HEK293 (cell line): ENCODE data around the gene SYNE2.

Source experiments
- CTCF ChIA-PET: fragments of 350-600 bp; formaldehyde crosslinking; extraction: SDS; loops from one replicate; lab custom pipeline; 2021; ENCODE audit warnings: antibody characterized with exemption; lab: Yijun Ruan, JAX
- POLR2A ChIA-PET: fragments of 300-600 bp; formaldehyde crosslinking; extraction: SDS; loops from one replicate; lab custom pipeline; 2020; ENCODE audit warnings: antibody characterized with exemption, inconsistent platforms; lab: Yijun Ruan, JAX
- H3K27ac ChIP-seq: fragments of 200-500 bp; sonication (Bioruptor generic); 2 replicates; pipeline ENCODE4 v1.5.1; 2014; ENCODE audit warnings: low read depth, low read length, control low read depth, inconsistent platforms; ENCODE audit errors: extremely low read depth
- H3K36me3 ChIP-seq, 2 experiments: fragments of 200-500 bp in 1 of 2; sonication (Bioruptor generic) in 1 of 2; 1 replicate in 1 of 2; 2 replicates in 1 of 2; pipeline ENCODE4 v1.5.1; 2014 to 2017; ENCODE audit warnings: inconsistent platforms in 2 of 2, low read length in 2 of 2; ENCODE audit not compliant: control insufficient read depth in 2 of 2, insufficient read depth in 1 of 2
- H3K4me1 ChIP-seq: fragments of 200-500 bp; sonication (Bioruptor generic); 2 replicates; pipeline ENCODE4 v1.5.1; 2014; ENCODE audit warnings: mild to moderate bottlenecking, low read length, inconsistent platforms; ENCODE audit not compliant: control insufficient read depth, insufficient read depth
- H3K4me3 ChIP-seq: 2 replicates; pipeline ENCODE4 v1.5.1; 2011; ENCODE audit warnings: low read depth, mild to moderate bottlenecking, control low read depth, low read length, moderate library complexity
- H3K9me3 ChIP-seq: fragments of 200-500 bp; sonication (Bioruptor generic); 2 replicates; pipeline ENCODE4 v1.5.1; 2014; ENCODE audit warnings: low read depth, low read length, inconsistent platforms; ENCODE audit not compliant: control insufficient read depth, insufficient read depth
- BCL11A ChIP-seq: fragments of 450-650 bp; formaldehyde crosslinking; IDR thresholded peaks from 2 replicates; pipeline ENCODE4 v1.5.1; 2016; ENCODE audit warnings: low read depth, missing biosample characterization, missing genetic modification characterization
- BCL11B ChIP-seq: fragments of 450-650 bp; formaldehyde crosslinking; IDR thresholded peaks from 2 replicates; pipeline ENCODE4 v1.5.1; 2016; ENCODE audit warnings: low read depth, missing biosample characterization, missing genetic modification characterization
- HOXC10 ChIP-seq: sonication (generic); formaldehyde crosslinking; IDR thresholded peaks from 2 replicates; pipeline ENCODE4 v1.8.1; 2023; ENCODE audit warnings: mild to moderate bottlenecking, missing genetic modification reagents
- KLF16 ChIP-seq: fragments of 450-650 bp; formaldehyde crosslinking; IDR thresholded peaks from 2 replicates; pipeline ENCODE4 v1.5.1; 2017; ENCODE audit warnings: missing biosample characterization, missing genetic modification characterization
- KLF7 ChIP-seq: fragments of 450-650 bp; formaldehyde crosslinking; IDR thresholded peaks from 2 replicates; pipeline ENCODE4 v1.5.1; 2016; ENCODE audit warnings: missing biosample characterization, missing genetic modification characterization, borderline replicate concordance
- PBX3 ChIP-seq: sonication (generic); formaldehyde crosslinking; IDR thresholded peaks from 2 replicates; pipeline ENCODE4 v1.8.1; 2022; ENCODE audit warnings: mild to moderate bottlenecking, moderate library complexity, missing genetic modification reagents
- PRDM1 ChIP-seq: fragments of 450-650 bp; formaldehyde crosslinking; IDR thresholded peaks from 2 replicates; pipeline ENCODE4; 2016; ENCODE audit warnings: missing biosample characterization, missing genetic modification characterization
- REPIN1 ChIP-seq: fragments of 450-650 bp; formaldehyde crosslinking; IDR thresholded peaks from 2 replicates; pipeline ENCODE4 v1.5.1; 2017; ENCODE audit warnings: missing biosample characterization, missing genetic modification characterization, low read depth
- SP3 ChIP-seq: fragments of 450-650 bp; formaldehyde crosslinking; IDR thresholded peaks from 2 replicates; pipeline ENCODE4 v1.5.1; 2016; ENCODE audit warnings: missing biosample characterization, missing genetic modification characterization
- TCF7L2 ChIP-seq: IDR thresholded peaks from 2 replicates; pipeline ENCODE4 v1.6.1; 2011; ENCODE audit warnings: low read depth, mild to moderate bottlenecking, inconsistent platforms, low read length, moderate library complexity, borderline replicate concordance
- TRIM28 ChIP-seq: IDR thresholded peaks from 2 replicates; pipeline ENCODE4 v1.6.1; 2011; ENCODE audit warnings: low read length, control low read depth, borderline replicate concordance
- ZBTB21 ChIP-seq: fragments of 450-650 bp; formaldehyde crosslinking; IDR thresholded peaks from 2 replicates; pipeline ENCODE4 v1.5.1; 2017; ENCODE audit warnings: missing biosample characterization, missing genetic modification characterization
- ZBTB48 ChIP-seq: fragments of 450-650 bp; formaldehyde crosslinking; IDR thresholded peaks from 2 replicates; pipeline ENCODE4 v1.5.1; 2016; ENCODE audit warnings: missing biosample characterization, missing genetic modification characterization
- ZFHX2 ChIP-seq: fragments of 450-650 bp; formaldehyde crosslinking; conservative IDR thresholded peaks from 2 replicates; pipeline ENCODE4 v1.5.1; 2016; ENCODE audit warnings: missing biosample characterization, missing genetic modification characterization
- ZFP37 ChIP-seq: fragments of 450-650 bp; formaldehyde crosslinking; IDR thresholded peaks from 2 replicates; pipeline ENCODE4 v1.5.1; 2016; ENCODE audit warnings: missing biosample characterization, missing genetic modification characterization
- ZNF121 ChIP-seq: fragments of 450-650 bp; formaldehyde crosslinking; IDR thresholded peaks from 2 replicates; pipeline ENCODE4 v1.5.1; 2016; ENCODE audit warnings: missing biosample characterization, missing genetic modification characterization
- ZNF214 ChIP-seq: fragments of 450-650 bp; formaldehyde crosslinking; IDR thresholded peaks from 2 replicates; pipeline ENCODE4 v1.5.1; 2017; ENCODE audit warnings: missing biosample characterization, mild to moderate bottlenecking, missing genetic modification characterization, borderline replicate concordance
- ZNF221 ChIP-seq: fragments of 450-650 bp; formaldehyde crosslinking; IDR thresholded peaks from 2 replicates; pipeline ENCODE4 v1.5.1; 2017; ENCODE audit warnings: missing biosample characterization, missing genetic modification characterization, borderline replicate concordance
- ZNF302 ChIP-seq: fragments of 450-650 bp; formaldehyde crosslinking; IDR thresholded peaks from 2 replicates; pipeline ENCODE4 v1.5.1; 2016; ENCODE audit warnings: missing biosample characterization, missing genetic modification characterization, low read depth
- ZNF366 ChIP-seq: fragments of 450-650 bp; formaldehyde crosslinking; conservative IDR thresholded peaks from 2 replicates; pipeline ENCODE4 v1.5.1; 2016; ENCODE audit warnings: missing biosample characterization, missing genetic modification characterization
- ZNF433 ChIP-seq: fragments of 450-650 bp; formaldehyde crosslinking; IDR thresholded peaks from 2 replicates; pipeline ENCODE4 v1.5.1; 2016; ENCODE audit warnings: missing biosample characterization, missing genetic modification characterization, low read depth
- ZNF473 ChIP-seq: fragments of 450-650 bp; formaldehyde crosslinking; IDR thresholded peaks from 2 replicates; pipeline ENCODE4 v1.5.1; 2017; ENCODE audit warnings: missing biosample characterization, missing genetic modification characterization
- ZNF48 ChIP-seq: fragments of 450-650 bp; formaldehyde crosslinking; IDR thresholded peaks from 2 replicates; pipeline ENCODE4 v1.5.1; 2016; ENCODE audit warnings: missing biosample characterization, missing genetic modification characterization
- ZNF514 ChIP-seq: fragments of 450-650 bp; formaldehyde crosslinking; IDR thresholded peaks from 2 replicates; pipeline ENCODE4 v1.5.1; 2016; ENCODE audit warnings: missing biosample characterization, missing genetic modification characterization
- ZNF645 ChIP-seq: fragments of 450-650 bp; formaldehyde crosslinking; IDR thresholded peaks from 2 replicates; pipeline ENCODE4; 2016; ENCODE audit warnings: missing biosample characterization, missing genetic modification characterization
- ZNF654 ChIP-seq: fragments of 450-650 bp; formaldehyde crosslinking; IDR thresholded peaks from 2 replicates; pipeline ENCODE4 v1.5.1; 2016; ENCODE audit warnings: low read depth, missing biosample characterization, missing genetic modification characterization
- ZNF660 ChIP-seq: fragments of 450-650 bp; IDR thresholded peaks from 2 replicates; pipeline ENCODE4 v1.5.1; 2018; ENCODE audit warnings: missing biosample characterization, mild to moderate bottlenecking, missing genetic modification characterization
- ZNF664 ChIP-seq: fragments of 450-650 bp; formaldehyde crosslinking; IDR thresholded peaks from 2 replicates; pipeline ENCODE4 v1.5.1; 2016; ENCODE audit warnings: missing biosample characterization, missing genetic modification characterization
- ZNF701 ChIP-seq: fragments of 450-650 bp; formaldehyde crosslinking; IDR thresholded peaks from 2 replicates; pipeline ENCODE4 v1.5.1; 2016; ENCODE audit warnings: missing biosample characterization, missing genetic modification characterization
- ZNF785 ChIP-seq: fragments of 450-650 bp; formaldehyde crosslinking; IDR thresholded peaks from 2 replicates; pipeline ENCODE4 v1.5.1; 2016; ENCODE audit warnings: missing biosample characterization, missing genetic modification characterization
- ZNF837 ChIP-seq: fragments of 450-650 bp; formaldehyde crosslinking; IDR thresholded peaks from 2 replicates; pipeline ENCODE4 v1.5.1; 2016; ENCODE audit warnings: missing biosample characterization, missing genetic modification characterization
- TF ChIP-seq, protein P1 (sequence below): fragments of 450-650 bp; formaldehyde crosslinking; IDR thresholded peaks from 2 replicates; pipeline ENCODE4 v1.5.1; 2016; ENCODE audit warnings: missing biosample characterization, missing genetic modification characterization

SYNE2 gene

GRCh38 chr14:63940387-63940786, 87.6 kb downstream of the SYNE2 start:
- ChIA-PET CTCF (no interaction called here), POLR2A (interaction anchor here (0.7 kb wide), 1 partner anchor 371 kb away, joined by 4 read pairs; no protein-coding TSS in a partner anchor)
- TF ChIP-seq SP3 (tag by site-specific recombination) (no peak), ZNF302 (tag by site-specific recombination) (no peak), BCL11B (tag by site-specific recombination) (no peak), ZNF214 (tag by site-specific recombination) (no peak), KLF16 (tag by site-specific recombination) (no peak), ZNF664 (no peak), ZNF433 (tag by site-specific recombination) (no peak), ZNF645 (tag by site-specific recombination) (no peak), ZBTB48 (no peak), ZFP37 (tag by site-specific recombination) (no peak), PRDM1 (tag by site-specific recombination) (no peak)
- TF ChIP-seq, protein P1, sequence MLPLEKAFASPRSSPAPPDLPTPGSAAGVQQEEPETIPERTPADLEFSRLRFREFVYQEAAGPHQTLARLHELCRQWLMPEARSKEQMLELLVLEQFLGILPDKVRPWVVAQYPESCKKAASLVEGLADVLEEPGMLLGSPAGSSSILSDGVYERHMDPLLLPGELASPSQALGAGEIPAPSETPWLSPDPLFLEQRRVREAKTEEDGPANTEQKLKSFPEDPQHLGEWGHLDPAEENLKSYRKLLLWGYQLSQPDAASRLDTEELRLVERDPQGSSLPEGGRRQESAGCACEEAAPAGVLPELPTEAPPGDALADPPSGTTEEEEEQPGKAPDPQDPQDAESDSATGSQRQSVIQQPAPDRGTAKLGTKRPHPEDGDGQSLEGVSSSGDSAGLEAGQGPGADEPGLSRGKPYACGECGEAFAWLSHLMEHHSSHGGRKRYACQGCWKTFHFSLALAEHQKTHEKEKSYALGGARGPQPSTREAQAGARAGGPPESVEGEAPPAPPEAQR (tag by site-specific recombination), result no peak
- Histone ChIP-seq H3K4me3 (no peak overlapping the region), H3K36me3 (peaks cover 9 to 12% of the 10 kb centered on the region in 2 experiments), H3K27ac (no peak overlapping the region), H3K4me1 (no peaks in the 10 kb centered on the region), H3K9me3 (no peaks in the 10 kb centered on the region)

- peaks cover 9 to 12% of the 10 kb centered on the region in 2 experiments for H3K36me3 ChIP-seq
- ChIA-PET CTCF (interaction anchor here (0.6 kb wide), 1 partner anchor 362 kb away, joined by 3 read pairs; no protein-coding TSS in a partner anchor), POLR2A (no interaction called here)
- no peak for TF ChIP-seq TRIM28
- TF ChIP-seq ZNF473 (tag by site-specific recombination), result no peak
- no peak for TF ChIP-seq ZNF221 (tag by site-specific recombination)
- no peak for TF ChIP-seq ZNF660 (tag by site-specific recombination)
- TF ChIP-seq PBX3 (CRISPR knock-in tag), result no peak
- no peak for TF ChIP-seq ZNF514 (tag by site-specific recombination)
- TF ChIP-seq ZFHX2 (tag by site-specific recombination), result no peak
- TF ChIP-seq TCF7L2, result no peak
- TF ChIP-seq ZNF48 (tag by site-specific recombination), result no peak
- no peak overlapping the region for H3K27ac ChIP-seq
- no peak overlapping the region for H3K4me3 ChIP-seq
- H3K9me3 ChIP-seq, result no peaks in the 10 kb centered on the region
- no peaks in the 10 kb centered on the region for H3K4me1 ChIP-seq
These were observed 88.2 kb downstream of the SYNE2 start for GRCh38 chr14:63941023-63941422.

DNA sequence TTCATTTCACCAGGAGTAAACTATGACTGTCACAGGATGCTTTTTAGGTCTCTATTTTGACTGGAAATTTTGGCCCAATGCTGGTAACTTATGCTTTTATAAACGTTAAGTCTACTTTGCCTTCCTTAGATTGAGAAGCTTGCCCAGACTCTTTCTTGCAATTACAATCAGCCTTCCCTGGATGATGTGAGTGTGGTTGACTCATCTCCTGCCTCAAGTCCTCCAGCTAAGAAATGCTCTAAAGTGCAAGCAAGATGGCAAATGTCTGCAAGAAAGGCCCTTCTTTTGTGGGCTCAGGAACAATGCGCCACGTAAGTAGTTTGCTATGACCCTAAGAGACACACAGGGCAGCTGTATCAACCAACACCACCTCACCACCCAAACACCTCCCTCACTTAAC, 96.9 kb downstream of the SYNE2 start:
- H3K4me3 ChIP-seq, result no peak overlapping the region
- TF ChIP-seq ZNF121 (tag by site-specific recombination), result no peak
- no peak for TF ChIP-seq ZNF837
- TF ChIP-seq ZNF701, result no peak
- no peak for TF ChIP-seq REPIN1 (tag by site-specific recombination)
- TF ChIP-seq ZNF785 (tag by site-specific recombination), result no peak
- TF ChIP-seq ZBTB21 (tag by site-specific recombination), result no peak
- TF ChIP-seq BCL11A, result no peak
- no peak for TF ChIP-seq ZNF366 (tag by site-specific recombination)
- TF ChIP-seq ZNF654, result no peak
- no peak for TF ChIP-seq HOXC10
- no peak for TF ChIP-seq KLF7 (tag by site-specific recombination)

More for the DNA sequence above, 96.9 kb downstream of the SYNE2 start:
- Histone ChIP-seq H3K9me3 (no peaks in the 10 kb centered on the region), H3K36me3 (peaks cover 13 to 30% of the 10 kb centered on the region in 2 experiments), H3K4me1 (no peaks in the 10 kb centered on the region), H3K27ac (no peak overlapping the region)
- ChIA-PET POLR2A (no interaction called here), CTCF (interaction anchor here (0.6 kb wide), 1 partner anchor 73 kb away, joined by 3 read pairs; no protein-coding TSS in a partner anchor)
